Heart left ventricle (tissue), 16 donors: ENCODE data around the gene TMEM185B. TPM values are rescaled to one million over a fixed set of nuclear protein-coding genes. Genes with fewer than 3 reads are reported as not detected.
A peak's percentile ranks its signal among the peaks of the same experiment; 100 is the strongest.

Experiments used
- ATAC-seq, 4 donors: fragments of 200-7000 bp; cut with Tn5 transposase; one replicate each; pipeline ENCODE4 v1.9.1; 2020 to 2022; ENCODE audit warnings: moderate library complexity in 4 of 4, mild to moderate bottlenecking in 3 of 4, moderate number of reproducible peaks in 1 of 4
- DNase-seq, 5 donors: peaks; one replicate each; pipeline ENCODE4 v3.0.0-alpha.2; 2020
- H3K27ac ChIP-seq, 12 donors: fragments of 200-600 bp; sonication (generic) in 4 of 12; one replicate each; pipeline versions ENCODE4 v1.5.0 to v1.8.0; 2016 to 2022; ENCODE audit warnings: mild to moderate bottlenecking in 2 of 12
- H3K27me3 ChIP-seq, 9 donors: fragments of 200-600 bp; sonication (generic) in 2 of 9; one replicate each; pipeline versions ENCODE4 v1.5.1 to v1.8.0; 2016 to 2022; ENCODE audit warnings: mild to moderate bottlenecking in 3 of 9
- H3K36me3 ChIP-seq, 9 donors: fragments of 200-600 bp; sonication (generic) in 2 of 9; one replicate each; pipeline versions ENCODE4 v1.5.0 to v1.8.0; 2018 to 2022; ENCODE audit warnings: mild to moderate bottlenecking in 2 of 9
- H3K4me1 ChIP-seq, 12 donors: fragments of 200-600 bp; sonication (generic) in 4 of 12; one replicate each; pipeline versions ENCODE4 v1.5.0 to v1.8.0; 2016 to 2022; ENCODE audit warnings: mild to moderate bottlenecking in 3 of 12
- H3K4me3 ChIP-seq, 12 donors: fragments of 200-600 bp; sonication (generic) in 4 of 12; one replicate each; pipeline versions ENCODE4 v1.5.0 to v1.8.0; 2017 to 2022; ENCODE audit warnings: mild to moderate bottlenecking in 9 of 12, moderate library complexity in 4 of 12
- H3K9me3 ChIP-seq, 12 donors: fragments of 200-600 bp; sonication (generic) in 4 of 12; one replicate each; pipeline versions ENCODE4 v1.5.0 to v1.8.0; 2016 to 2022; ENCODE audit warnings: mild to moderate bottlenecking in 1 of 12
- CTCF ChIP-seq, 12 donors: fragments of 200-600 bp; sonication (generic) in 4 of 12; IDR thresholded peaks; one replicate each; pipeline versions ENCODE4 v1.5.0 to v1.8.0; 2018 to 2022; ENCODE audit warnings: antibody characterized with exemption in 12 of 12, mild to moderate bottlenecking in 5 of 12
- POLR2A ChIP-seq, 2 donors: fragments of 450-650 bp; IDR thresholded peaks; one replicate each; pipeline ENCODE4 v1.6.1; 2017; ENCODE audit warnings: antibody characterized with exemption in 2 of 2, mild to moderate bottlenecking in 2 of 2, moderate library complexity in 2 of 2
- WGBS, 4 donors: extraction: QIAGEN DNeasy Blood & Tissue Kit in 2 of 4; methylation state at CpG; one replicate each; pipeline versions ENCODE4 v1.1.5 to v1.1.7; 2013 to 2018; 5-methylcytosine and 5-hydroxymethylcytosine counted together
- intact Hi-C, 10 donors: fragments of 100-400 bp; cut with DNase I; formaldehyde crosslinking; loops; one replicate each; pipeline versions ENCODE4 v1.11.1 to v1.14.2; 2022
- polyA plus RNA-seq, 2 donors: library from polyadenylated mRNA; stranded (reverse); fragments of 200-250 nt; gene quantifications; one replicate each; pipeline ENCODE4 v1.2.3, GENCODE V29; 2013
- total RNA-seq, 9 donors: library from RNA; depleted of rRNA in 2 of 9; stranded (reverse); fragments of >200 nt in 2 of 9; fragmentation: NEBNext Ultra II Directional in 3 of 9; extraction: Animal tissue kit (Norgen Biotek cat#: 25700) in 3 of 9; gene quantifications; one replicate each; pipeline versions ENCODE4 v1.1.0 to v1.2.4, GENCODE V29; 2016 to 2023
- donor health status: ischemic (EF 13 %, LVEDD 7.1; RV severe dilation, severe dysfunction).
- donor health status: healthy with polysubstance abuse.
- donor health status: DM: no; HTN: yes; CAD: no.
- donor health status: DM: no; HTN: no; CAD: no.
- donor health status: ischemic (EF 25% LVEDD 6.9; RV normal size, moderate dysfunction).
- donor health status: ischemic (EF 25% LVEDD 5.7; RV mildly dilated, moderate dysfunction).
- donor health status: healthy.
- donor health status: DM: yes; HTN: yes; CAD: no.
- donor health status: ischemic (EF 35%, LVEDD 5.7; RV mildly dilated, moderate dysfunction).
- donor health status: nonischemic (EF 11% LVEDD 7.7; RV severe dilation, severe dysfunction).
- donor health status: DM: yes; HTN: yes; CAD: no.
- donor health status: PGD.
- donor health status: ischemic (EF 29% LVEDD 5.4; RV normal size, mild dysfunction).
- donor health status: nonischemic (EF 23%, LVEDD 6.1; RV moderate dilation, normal function).

The TMEM185B gene
- total and polyA plus RNA-seq, 11 donors, result 7.8 to 29.8 (median 22.5) TPM

GRCh38 chr2:120219291-120219690, 3.9 kb downstream of the TMEM185B start:
- Histone ChIP-seq H3K4me3 (no peak overlapping the region), H3K9me3 (peaks cover 0 to 13% (median 0%) of the 10 kb centered on the region in 12 donors), H3K27me3 (no peaks in the 10 kb centered on the region), H3K36me3 (peaks cover 0 to 22% (median 0%) of the 10 kb centered on the region in 9 donors), H3K27ac (no peak overlapping the region), H3K4me1 (peaks cover 0 to 37% (median 24%) of the 10 kb centered on the region in 12 donors)
- intact Hi-C loops, result no loop called here
- ATAC-seq (no peak), DNase-seq (no peak)
- no peak for TF ChIP-seq CTCF (IDR thresholded peaks at IDR 0.05)
- WGBS, 4 donors, result 94 to 96% (median 95%) methylated on average over 5 of the region's 5 CpGs

DNA sequence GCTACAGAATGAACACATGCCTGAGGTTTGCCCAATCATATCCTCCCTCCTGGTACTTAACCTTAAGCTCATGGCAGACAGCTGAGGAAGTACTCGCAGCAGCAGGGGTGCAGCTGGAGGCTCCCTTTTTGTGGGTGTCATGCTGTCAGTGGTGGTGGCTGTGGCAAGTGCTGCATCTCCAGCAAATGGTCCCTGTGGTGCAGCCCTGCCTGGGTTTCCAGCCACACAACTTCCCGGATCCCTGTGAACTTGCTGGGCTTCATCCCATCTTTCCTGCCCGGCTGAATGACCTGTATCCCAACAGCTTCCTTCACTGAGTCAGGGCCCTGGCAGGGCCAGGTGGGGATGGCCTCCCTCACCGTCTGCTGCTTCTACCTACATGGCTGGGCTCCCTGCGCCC, 5.0 kb downstream of the TMEM185B start:
- TF ChIP-seq CTCF (IDR thresholded peaks at IDR 0.05) (no peak), POLR2A (IDR thresholded peaks at IDR 0.05) (no peak)
- intact Hi-C loops, result no loop called here

GRCh38 chr2:120210270-120210693, 12.9 kb downstream of the TMEM185B start:
- no peak overlapping the region for H3K4me3 ChIP-seq
- H3K9me3 ChIP-seq, result no peaks in the 10 kb centered on the region
- H3K27ac ChIP-seq, result no peak overlapping the region
- no peaks in the 10 kb centered on the region for H3K27me3 ChIP-seq
- WGBS, 4 donors, result 55 to 67% (median 65%) methylated on average over 9 to 10 of the region's 10 CpGs
- intact Hi-C loops, result no loop called here
- H3K4me1 ChIP-seq, result peaks cover 0 to 11% (median 0%) of the 10 kb centered on the region in 12 donors
- peak in 2 of 4 donors; percentile 31 to 38 for ATAC-seq
- no peak for TF ChIP-seq CTCF (IDR thresholded peaks at IDR 0.05)
- TF ChIP-seq POLR2A (IDR thresholded peaks at IDR 0.05), result no peak
- H3K36me3 ChIP-seq, result no peaks in the 10 kb centered on the region
- no peak for DNase-seq

More for the DNA sequence above, 5.0 kb downstream of the TMEM185B start:
- Histone ChIP-seq H3K4me3 (no peak overlapping the region), H3K27ac (no peak overlapping the region), H3K9me3 (peaks cover 0 to 13% (median 0%) of the 10 kb centered on the region in 12 donors), H3K27me3 (no peaks in the 10 kb centered on the region), H3K4me1 (peaks cover 0 to 30% (median 21%) of the 10 kb centered on the region in 12 donors), H3K36me3 (peaks cover 0 to 22% (median 0%) of the 10 kb centered on the region in 9 donors)
- DNase-seq, result no peak
- ATAC-seq, result no peak
- 88 to 100% (median 97%) methylated on average over 5 of the region's 5 CpGs for WGBS, 4 donors

GRCh38 chr2:120209427-120210269, 13.6 kb downstream of the TMEM185B start:
- WGBS, 4 donors, result 60 to 82% (median 74%) methylated on average over 7 to 12 of the region's 12 CpGs
- Histone ChIP-seq H3K36me3 (no peaks in the 10 kb centered on the region), H3K27ac (no peak overlapping the region), H3K9me3 (no peaks in the 10 kb centered on the region), H3K4me1 (peaks cover 0 to 11% (median 0%) of the 10 kb centered on the region in 12 donors), H3K27me3 (no peaks in the 10 kb centered on the region), H3K4me3 (no peak overlapping the region)
- intact Hi-C loops, result loop anchor here in 1 of 10 donors (5.0 kb wide), 1 partner anchor 103 kb away; no protein-coding TSS in a partner anchor
- peak in 3 of 4 donors; percentile 23 to 56 (median 26) for ATAC-seq
- TF ChIP-seq CTCF (IDR thresholded peaks at IDR 0.05) (no peak), POLR2A (IDR thresholded peaks at IDR 0.05) (no peak)
- no peak for DNase-seq
